ENCODE measurements around the gene SLAMF7. TPM values are rescaled to one million over a fixed set of nuclear protein-coding genes. Genes with fewer than 3 reads are reported as not detected.

Gene SLAMF7
- total RNA-seq, 1 experiment from 2014 or later = 3.6 TPM

DNA sequence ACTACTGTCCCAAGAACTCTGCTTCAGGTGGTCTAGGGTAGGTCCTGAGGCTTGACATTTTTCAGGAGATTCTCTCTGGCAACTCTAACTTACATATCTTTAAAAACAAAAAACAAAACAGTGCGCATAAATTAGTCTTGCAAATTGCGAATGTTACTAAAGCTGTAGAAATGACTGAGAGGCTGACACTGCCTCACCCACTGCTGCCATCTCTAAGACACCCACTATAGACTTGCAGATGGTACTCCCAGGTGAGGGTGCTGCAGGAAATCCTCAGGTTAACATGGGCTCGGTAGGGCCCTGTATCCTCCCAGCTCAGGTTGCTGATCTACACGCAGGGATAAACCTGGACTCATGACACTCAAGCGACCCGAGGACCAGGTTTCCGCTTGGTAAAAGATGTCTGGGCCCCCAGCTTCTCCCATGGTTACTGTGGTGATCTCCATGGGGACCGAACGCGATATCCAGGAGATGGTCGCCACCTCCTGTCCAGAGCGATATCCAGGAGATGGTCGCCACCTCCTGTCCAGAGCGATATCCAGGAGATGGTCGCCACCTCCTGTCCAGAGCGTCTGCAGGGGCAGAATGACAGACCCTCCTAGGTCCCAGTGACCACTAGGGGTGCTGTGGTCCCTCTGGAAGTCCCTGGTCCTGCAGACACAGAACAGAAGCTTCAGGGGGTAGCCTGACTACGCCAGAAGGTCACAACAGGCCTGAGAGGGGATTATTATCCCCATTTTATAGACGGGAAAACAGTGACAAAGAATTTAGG is 40.8 kb downstream of the SLAMF7 start:
- POLR2A ChIA-PET (ENCODE audit: unreplicated experiment) = no interaction called here
- Histone ChIP-seq H2AFZ (no peak overlapping the region), H3K27me3 (ENCODE audit: insufficient read depth, low read depth) (no peaks in the 10 kb centered on the region), H3K27ac (no peak overlapping the region), H3K9me2 (ENCODE audit: insufficient read depth) (no peaks in the 10 kb centered on the region), H3K4me2 (0 out of 2 replicates have a peak overlapping the region, but pooled peaks have one; percentile 81), H3K4me1 (replicated peaks; ENCODE audit: insufficient read depth) (peaks cover 34% of the 10 kb centered on the region), H3K79me2 (ENCODE audit: low read depth) (no peaks in the 10 kb centered on the region), H3K9me3 (ENCODE audit: insufficient read depth, low read depth) (no peaks in the 10 kb centered on the region), H3K36me3 (ENCODE audit: low read depth) (no peaks in the 10 kb centered on the region), H3K4me3 (no peak overlapping the region), H3F3A (ENCODE audit: insufficient read depth, low read depth) (peaks cover 22% of the 10 kb centered on the region), H4K20me1 (ENCODE audit: insufficient read depth) (no peaks in the 10 kb centered on the region)
- BruUV-seq (replicated peaks) = no TSS peak
- no peak for DNase-seq
- CTCF ChIA-PET = interaction anchor here (0.6 to 2.0 kb wide), 4 partner anchors 11 to 242 kb away, joined by 3 to 7 read pairs (median 4); no protein-coding TSS in a partner anchor
- TF ChIP-seq, protein P1, sequence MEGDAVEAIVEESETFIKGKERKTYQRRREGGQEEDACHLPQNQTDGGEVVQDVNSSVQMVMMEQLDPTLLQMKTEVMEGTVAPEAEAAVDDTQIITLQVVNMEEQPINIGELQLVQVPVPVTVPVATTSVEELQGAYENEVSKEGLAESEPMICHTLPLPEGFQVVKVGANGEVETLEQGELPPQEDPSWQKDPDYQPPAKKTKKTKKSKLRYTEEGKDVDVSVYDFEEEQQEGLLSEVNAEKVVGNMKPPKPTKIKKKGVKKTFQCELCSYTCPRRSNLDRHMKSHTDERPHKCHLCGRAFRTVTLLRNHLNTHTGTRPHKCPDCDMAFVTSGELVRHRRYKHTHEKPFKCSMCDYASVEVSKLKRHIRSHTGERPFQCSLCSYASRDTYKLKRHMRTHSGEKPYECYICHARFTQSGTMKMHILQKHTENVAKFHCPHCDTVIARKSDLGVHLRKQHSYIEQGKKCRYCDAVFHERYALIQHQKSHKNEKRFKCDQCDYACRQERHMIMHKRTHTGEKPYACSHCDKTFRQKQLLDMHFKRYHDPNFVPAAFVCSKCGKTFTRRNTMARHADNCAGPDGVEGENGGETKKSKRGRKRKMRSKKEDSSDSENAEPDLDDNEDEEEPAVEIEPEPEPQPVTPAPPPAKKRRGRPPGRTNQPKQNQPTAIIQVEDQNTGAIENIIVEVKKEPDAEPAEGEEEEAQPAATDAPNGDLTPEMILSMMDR (conservative IDR thresholded peaks at IDR 0.05) = peak; percentile 50; the same call in 1 of the 2 replicates
- TF ChIP-seq EZH2 (IDR thresholded peaks at IDR 0.05; ENCODE audit: low read depth) = no peak
- intact Hi-C loops (cut with micrococcal nuclease; ENCODE audit: unreplicated experiment) = loop anchor here (2.0 to 5.0 kb wide), 5 partner anchors 31 to 172 kb away; partner anchors contain the start of gene ITLN2

DNA sequence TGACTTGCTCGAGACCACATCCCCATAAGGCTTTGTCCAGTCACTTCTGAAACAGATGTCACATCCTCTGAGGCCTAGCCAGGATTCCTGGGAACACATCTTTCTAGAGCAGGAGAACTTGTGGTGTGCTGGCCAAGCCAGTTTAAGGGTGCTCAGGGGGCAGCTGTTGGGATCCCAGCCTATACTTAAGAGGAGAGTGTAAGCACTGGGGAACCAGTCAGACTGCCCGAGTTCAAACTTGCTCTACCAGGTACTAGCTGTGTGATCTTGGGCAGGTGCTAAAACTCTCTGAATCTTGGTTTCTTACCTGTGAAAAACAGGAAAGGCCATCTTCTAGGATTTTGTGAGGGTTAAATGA is 41.3 kb downstream of the SLAMF7 start:
- ChIA-PET POLR2A (ENCODE audit: unreplicated experiment) (no interaction called here), CTCF (interaction anchor here (0.6 to 2.0 kb wide), 5 partner anchors 12 to 241 kb away, joined by 3 to 7 read pairs (median 3); no protein-coding TSS in a partner anchor)
- Histone ChIP-seq H2AFZ (no peak overlapping the region), H3K9me2 (ENCODE audit: insufficient read depth) (no peaks in the 10 kb centered on the region), H3K9me3 (ENCODE audit: insufficient read depth, low read depth) (no peaks in the 10 kb centered on the region), H3K27me3 (ENCODE audit: insufficient read depth, low read depth) (no peaks in the 10 kb centered on the region), H3K4me1 (replicated peaks; ENCODE audit: insufficient read depth) (peaks cover 29% of the 10 kb centered on the region), H3K4me3 (no peak overlapping the region), H3K79me2 (ENCODE audit: low read depth) (no peaks in the 10 kb centered on the region), H3K27ac (no peak overlapping the region), H3K4me2 (peak overlapping the region; percentile 81; the same call in 1 of the 2 replicates), H4K20me1 (ENCODE audit: insufficient read depth) (no peaks in the 10 kb centered on the region), H3K36me3 (ENCODE audit: low read depth) (no peaks in the 10 kb centered on the region), H3F3A (ENCODE audit: insufficient read depth, low read depth) (peaks cover 22% of the 10 kb centered on the region)
- TF ChIP-seq, protein P1 (conservative IDR thresholded peaks at IDR 0.05) = no peak
- no peak for TF ChIP-seq EZH2 (IDR thresholded peaks at IDR 0.05; ENCODE audit: low read depth)
- BruUV-seq (replicated peaks) = no TSS peak
- DNase-seq = no peak
- intact Hi-C loops (cut with micrococcal nuclease; ENCODE audit: unreplicated experiment) = loop anchor here (2.0 to 5.0 kb wide), 4 partner anchors 32 to 98 kb away; no protein-coding TSS in a partner anchor

DNA sequence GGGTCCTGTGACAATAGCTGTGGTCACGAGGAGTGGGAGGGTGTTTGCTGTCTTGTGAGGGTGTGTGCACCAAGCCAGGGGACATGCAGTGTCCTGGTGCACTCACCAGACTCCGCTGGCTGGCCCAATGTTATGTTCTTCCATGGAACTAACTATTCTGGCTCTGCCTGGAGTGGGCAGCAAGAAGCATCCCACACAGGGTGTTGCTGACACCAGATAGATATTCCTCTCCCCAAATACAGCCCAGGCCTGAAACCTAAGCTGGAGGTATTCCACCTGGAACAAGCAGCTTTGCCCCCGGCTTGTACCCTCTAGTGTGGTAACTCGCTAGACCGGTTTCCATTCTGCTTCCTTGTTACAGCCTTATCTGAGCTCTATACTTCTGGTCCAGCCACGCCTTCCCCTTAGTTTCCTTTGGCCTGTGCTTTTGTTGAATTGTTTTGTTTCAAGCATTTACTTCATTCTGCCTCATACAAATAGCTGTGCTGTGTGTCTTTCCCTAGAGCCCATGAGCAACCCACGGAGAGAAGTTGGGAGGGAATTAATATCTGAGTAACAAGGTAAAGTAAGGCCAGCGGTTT is 42.2 kb downstream of the SLAMF7 start:
- intact Hi-C loops (cut with micrococcal nuclease; ENCODE audit: unreplicated experiment) = loop anchor here (1.0 to 5.0 kb wide), 6 partner anchors 29 to 99 kb away; no protein-coding TSS in a partner anchor
- peak overlapping the region; percentile 81 for H3K27ac ChIP-seq
- peak overlapping the region; percentile 81 for H3K4me2 ChIP-seq
- DNase-seq = peak; percentile 74 to 85
- peaks cover 22% of the 10 kb centered on the region for H3F3A ChIP-seq (ENCODE audit: insufficient read depth, low read depth)
- no peaks in the 10 kb centered on the region for H3K79me2 ChIP-seq (ENCODE audit: low read depth)
- ChIA-PET POLR2A (ENCODE audit: unreplicated experiment) (interaction anchor here (0.7 to 1.0 kb wide), 3 partner anchors 33 to 315 kb away, joined by 3 read pairs; no protein-coding TSS in a partner anchor), CTCF (interaction anchor here (0.5 to 2.0 kb wide), 8 partner anchors 12 to 239 kb away, joined by 3 to 8 read pairs (median 4); no protein-coding TSS in a partner anchor)
- no peaks in the 10 kb centered on the region for H3K9me2 ChIP-seq (ENCODE audit: insufficient read depth)
- TF ChIP-seq, protein P1 (conservative IDR thresholded peaks at IDR 0.05) = no peak
- no peak for TF ChIP-seq EZH2 (IDR thresholded peaks at IDR 0.05; ENCODE audit: low read depth)
- H4K20me1 ChIP-seq (ENCODE audit: insufficient read depth) = no peaks in the 10 kb centered on the region
- no TSS peak for BruUV-seq (replicated peaks)
- H3K36me3 ChIP-seq (ENCODE audit: low read depth) = no peaks in the 10 kb centered on the region
- H3K27me3 ChIP-seq (ENCODE audit: insufficient read depth, low read depth) = no peaks in the 10 kb centered on the region
- peaks cover 29% of the 10 kb centered on the region for H3K4me1 ChIP-seq (replicated peaks; ENCODE audit: insufficient read depth)
- H2AFZ ChIP-seq = peak overlapping the region; percentile 74
- peak overlapping the region; percentile 46; the same call in 1 of the 2 replicates for H3K4me3 ChIP-seq
- H3K9me3 ChIP-seq (ENCODE audit: insufficient read depth, low read depth) = no peaks in the 10 kb centered on the region

Data from PC-9 (cell line).